Measurements from ENCODE around the gene CRIM1. TPM values are rescaled to one million over a fixed set of nuclear protein-coding genes. Genes with fewer than 3 reads are reported as not detected.

CRIM1 gene
- total RNA-seq, 1 donor from 2014 or later, result 41.2 TPM

DNA sequence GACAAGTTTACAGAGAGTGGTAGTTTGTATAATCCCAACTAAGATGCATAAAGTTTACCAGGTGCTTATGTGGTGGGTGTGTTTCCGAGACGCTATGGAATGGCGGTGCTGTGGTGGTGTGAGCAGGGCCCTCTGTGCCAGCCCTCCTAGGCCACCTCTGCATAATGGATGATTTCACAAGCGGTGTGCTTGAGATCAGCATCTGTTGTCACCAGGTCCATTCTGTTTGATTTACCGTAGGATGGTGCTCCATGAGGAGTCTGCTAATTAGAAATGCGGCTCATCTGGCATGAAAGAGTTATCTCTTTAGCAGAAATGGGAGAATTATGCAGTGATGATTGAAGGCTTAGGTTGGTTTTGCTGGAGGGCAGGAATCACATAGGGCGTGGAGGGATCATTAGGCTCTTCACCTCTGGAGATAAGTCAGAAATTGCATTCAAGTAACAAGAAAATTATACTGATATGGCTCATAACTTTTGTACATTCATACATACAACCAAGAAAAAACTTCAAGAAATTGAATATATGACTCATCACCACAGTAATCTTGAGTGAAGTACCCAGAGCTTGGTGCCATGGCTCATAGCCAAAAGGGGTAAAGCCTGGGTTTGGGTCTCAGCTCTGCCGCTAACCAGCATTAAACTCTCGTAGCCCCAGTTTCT, 41.4 kb downstream of the CRIM1 start:
- DNase-seq (ENCODE audit: low read depth), result no peak

DNA sequence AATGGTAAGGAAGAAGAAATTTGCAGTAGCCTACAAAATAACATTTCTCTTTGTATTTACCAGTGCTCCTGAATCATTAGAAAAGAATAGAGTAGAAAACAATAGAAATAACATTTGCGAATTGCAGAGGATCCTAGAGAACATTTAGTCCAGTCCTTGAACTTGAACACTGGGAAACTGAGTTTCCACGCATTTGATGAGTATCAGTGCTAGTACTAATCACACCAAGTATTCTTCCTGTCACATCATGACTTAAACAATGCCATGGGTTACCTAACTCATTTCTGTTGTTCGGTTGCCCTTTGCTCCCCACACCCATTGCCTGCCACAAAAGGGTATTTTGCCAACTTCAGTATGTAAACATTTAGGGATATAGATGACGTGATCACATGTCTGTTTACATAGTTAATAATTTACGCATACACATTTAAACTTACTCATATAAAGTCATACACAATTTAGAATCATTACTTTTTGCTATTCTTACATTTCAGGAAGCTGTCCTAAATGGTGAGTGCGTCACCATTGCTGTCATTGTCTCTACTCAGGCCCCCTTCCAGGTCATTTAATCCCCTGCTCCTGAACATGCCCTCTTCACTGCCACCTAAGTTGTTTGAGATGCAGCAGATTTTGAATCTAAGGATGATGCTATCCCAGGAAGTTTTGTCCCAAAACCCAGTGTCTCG, 42.3 kb downstream of the CRIM1 start:
- no peak for DNase-seq (ENCODE audit: low read depth)

DNA sequence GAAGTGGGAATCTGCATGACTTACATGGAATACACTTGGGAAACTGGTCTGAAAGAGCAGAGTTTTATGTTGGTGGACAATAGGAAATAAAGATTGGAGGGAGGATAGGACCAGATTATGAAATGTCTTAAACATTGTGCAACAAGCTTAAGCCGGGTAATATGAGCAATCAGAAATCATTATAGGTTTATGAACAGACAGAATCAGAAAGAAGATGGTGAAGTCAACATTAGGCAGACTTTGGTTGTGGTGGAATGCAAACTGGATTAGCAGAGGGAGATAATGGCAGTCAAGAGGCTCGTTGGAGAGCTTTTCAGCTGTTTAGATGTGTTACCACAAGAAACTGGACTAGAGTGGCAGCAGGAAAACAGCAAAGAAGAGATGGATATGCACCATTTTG, 43.5 kb downstream of the CRIM1 start:
- peak; percentile 55 for DNase-seq (ENCODE audit: low read depth)

GRCh38 chr2:36403675-36404230, 48.2 kb downstream of the CRIM1 start:
- no peak for DNase-seq (ENCODE audit: low read depth)

- DNase-seq (ENCODE audit: low read depth), result no peak
These were observed 48.7 kb downstream of the CRIM1 start for GRCh38 chr2:36404318-36404717.

DNA sequence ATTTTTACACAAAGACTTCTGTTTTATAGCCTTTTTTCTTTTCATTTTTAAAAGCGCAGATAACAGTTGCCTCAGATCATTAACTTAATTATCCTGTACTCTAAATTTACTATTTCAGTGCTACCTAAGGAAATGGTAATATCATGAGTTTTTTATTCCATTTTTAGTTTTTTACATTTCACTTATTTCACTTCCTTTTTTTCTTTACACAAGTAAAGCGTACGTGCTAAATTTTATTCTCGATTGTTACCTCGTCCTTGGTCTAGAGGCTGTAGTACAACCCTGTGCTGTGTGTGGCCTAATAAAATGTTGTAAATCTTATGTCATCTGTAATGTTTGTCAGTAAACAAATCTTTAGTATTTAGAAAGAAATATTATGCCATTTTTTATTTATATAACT, 49.2 kb downstream of the CRIM1 start:
- DNase-seq (ENCODE audit: low read depth), result no peak

DNA sequence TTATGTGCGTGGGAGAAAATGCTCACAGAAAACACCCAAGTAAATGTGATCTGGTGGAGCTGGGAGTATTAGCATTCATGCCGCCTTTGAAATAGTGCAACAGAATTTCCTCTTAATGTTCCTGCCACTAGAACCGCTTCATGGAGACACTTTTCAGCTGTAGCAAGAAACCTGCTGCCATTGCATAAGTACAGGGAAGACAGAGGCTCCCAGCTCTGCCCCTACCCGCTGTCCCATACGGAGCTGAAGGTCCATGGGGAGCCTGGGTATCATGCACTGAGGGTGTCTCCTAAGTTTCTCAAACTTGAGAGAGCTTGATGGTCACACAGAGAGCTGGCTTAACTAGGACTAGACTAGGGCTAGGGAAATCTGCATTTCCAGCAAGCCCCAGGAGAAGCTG, 49.6 kb downstream of the CRIM1 start:
- DNase-seq (ENCODE audit: low read depth), result no peak

GRCh38 chr2:36406296-36406695, 50.7 kb downstream of the CRIM1 start:
- no peak for DNase-seq (ENCODE audit: low read depth)

GRCh38 chr2:36407413-36407812, 51.8 kb downstream of the CRIM1 start:
- no peak for DNase-seq (ENCODE audit: low read depth)

- peak; percentile 38 for DNase-seq (ENCODE audit: low read depth)
These were observed 52.7 kb downstream of the CRIM1 start for GRCh38 chr2:36408198-36408703.

DNA sequence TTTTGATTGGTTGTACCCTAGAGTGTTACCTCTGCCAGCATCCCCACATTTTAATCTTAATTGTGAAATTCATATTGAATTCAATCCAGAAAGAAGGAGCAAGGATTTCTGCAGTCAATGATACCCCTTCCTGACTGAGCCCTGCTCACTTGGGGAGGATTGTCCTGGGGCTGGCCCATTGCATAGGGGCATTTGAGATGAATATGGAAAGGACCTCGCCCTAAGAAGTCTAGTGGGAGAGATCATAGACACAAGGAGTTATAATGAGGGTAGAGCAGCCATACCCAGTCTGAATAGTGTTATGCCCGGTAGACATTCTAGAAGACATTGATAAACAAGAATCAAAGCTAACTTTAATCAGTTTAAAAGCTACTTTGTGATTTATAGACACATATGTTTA, 53.8 kb downstream of the CRIM1 start:
- no peak for DNase-seq (ENCODE audit: low read depth)

GRCh38 chr2:36409935-36410334, 54.4 kb downstream of the CRIM1 start:
- no peak for DNase-seq (ENCODE audit: low read depth)

- DNase-seq (ENCODE audit: low read depth), result no peak
These were observed 55.1 kb downstream of the CRIM1 start for GRCh38 chr2:36410681-36411080.

DNA sequence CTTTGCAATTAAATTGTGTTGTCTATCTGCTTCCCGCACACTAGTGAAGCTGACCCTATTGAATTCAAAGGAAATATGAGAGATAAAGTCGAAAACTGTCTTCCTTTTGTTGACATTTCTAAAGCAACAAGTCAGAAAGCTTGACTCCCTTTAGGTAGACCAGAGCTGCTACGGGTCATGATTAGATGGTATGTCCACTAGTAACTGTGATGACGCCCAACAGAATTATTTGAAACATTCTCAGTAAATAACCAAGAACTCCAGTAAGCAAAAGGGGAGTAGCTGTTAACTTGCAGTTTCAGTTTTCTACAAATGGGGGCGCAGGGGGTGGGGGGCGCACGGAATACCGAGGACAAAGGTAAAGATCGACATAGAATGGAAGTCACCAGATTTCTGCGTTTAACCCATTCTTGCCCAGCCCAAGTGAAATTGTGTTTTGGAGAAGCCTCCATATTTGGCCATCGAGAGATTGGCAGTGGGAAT, 56.4 kb downstream of the CRIM1 start:
- no peak for DNase-seq (ENCODE audit: low read depth)

- DNase-seq (ENCODE audit: low read depth), result no peak
These were observed 57.6 kb downstream of the CRIM1 start for GRCh38 chr2:36413218-36413617.

GRCh38 chr2:36414307-36414706, 58.7 kb downstream of the CRIM1 start:
- no peak for DNase-seq (ENCODE audit: low read depth)

DNA sequence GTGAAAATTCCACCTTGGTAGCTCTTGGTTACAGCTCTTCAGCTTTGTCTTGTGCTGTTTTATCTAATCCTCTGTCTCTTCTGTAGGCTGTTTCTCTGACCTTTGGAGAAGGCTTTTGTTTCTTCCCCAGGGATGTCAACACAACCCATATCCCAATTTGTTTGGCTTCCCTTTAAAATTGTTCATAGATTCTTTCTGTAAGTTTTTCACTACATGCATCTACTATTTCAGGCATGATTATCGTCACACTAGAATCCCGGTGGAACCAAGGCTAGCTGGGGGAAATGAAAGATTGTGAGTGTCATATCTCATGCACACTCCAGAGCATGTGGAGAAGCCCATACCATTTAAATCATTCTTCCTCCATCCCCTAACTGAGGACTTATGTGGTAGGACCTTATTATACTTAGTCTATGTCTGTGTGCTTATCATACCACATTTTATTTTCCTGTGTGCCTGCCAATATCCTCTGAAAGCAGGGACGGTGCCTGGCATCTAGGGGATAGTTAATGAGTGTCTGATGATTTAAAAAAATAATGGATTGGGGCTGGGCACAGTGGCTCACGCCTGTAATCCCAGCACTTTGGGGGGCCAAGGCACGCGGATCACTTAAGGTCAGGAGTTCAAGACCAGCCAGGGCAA, 59.9 kb downstream of the CRIM1 start:
- no peak for DNase-seq (ENCODE audit: low read depth)

DNA sequence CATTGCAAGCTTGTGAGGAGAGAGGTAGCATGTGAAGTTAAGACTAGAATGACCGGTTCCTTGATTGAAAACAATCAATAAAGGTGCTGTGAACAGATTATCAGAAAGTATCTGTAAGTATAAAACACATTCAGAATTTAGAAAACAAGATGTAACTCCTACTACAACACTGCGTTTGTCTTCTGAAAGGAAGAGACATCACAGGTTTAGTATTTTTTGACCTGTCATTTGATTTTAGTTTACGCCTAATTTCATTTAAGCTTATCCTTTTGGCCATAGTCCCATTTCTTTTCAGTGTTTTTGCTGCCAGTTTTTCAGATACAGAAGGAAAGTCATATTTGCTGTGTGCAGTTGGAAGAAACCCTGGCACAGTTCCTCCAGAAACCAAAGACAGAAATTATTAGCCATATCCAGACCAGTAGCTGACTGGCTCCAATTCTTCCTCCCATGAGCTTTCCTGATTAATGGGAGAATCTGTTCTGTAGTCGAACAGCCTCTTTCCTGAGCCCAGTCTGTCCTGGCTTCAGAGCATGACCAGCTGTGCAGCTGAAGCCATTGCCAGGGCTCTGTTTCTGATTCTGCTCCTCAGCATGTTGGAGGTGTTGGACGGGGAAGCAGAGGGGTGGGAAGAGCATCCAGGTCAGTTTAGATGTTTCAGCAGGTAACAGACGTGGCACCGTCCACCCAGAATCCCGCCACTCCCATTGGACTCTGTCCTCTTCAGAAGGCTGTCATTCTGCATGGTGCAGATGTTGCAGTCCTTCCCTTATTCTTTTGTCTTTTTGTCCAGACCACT, 61.0 kb downstream of the CRIM1 start:
- DNase-seq (ENCODE audit: low read depth), result no peak

GRCh38 chr2:36420569-36421181, 65.1 kb downstream of the CRIM1 start:
- DNase-seq (ENCODE audit: low read depth), result no peak

GRCh38 chr2:36421379-36421778, 65.8 kb downstream of the CRIM1 start:
- no peak for DNase-seq (ENCODE audit: low read depth)

DNA sequence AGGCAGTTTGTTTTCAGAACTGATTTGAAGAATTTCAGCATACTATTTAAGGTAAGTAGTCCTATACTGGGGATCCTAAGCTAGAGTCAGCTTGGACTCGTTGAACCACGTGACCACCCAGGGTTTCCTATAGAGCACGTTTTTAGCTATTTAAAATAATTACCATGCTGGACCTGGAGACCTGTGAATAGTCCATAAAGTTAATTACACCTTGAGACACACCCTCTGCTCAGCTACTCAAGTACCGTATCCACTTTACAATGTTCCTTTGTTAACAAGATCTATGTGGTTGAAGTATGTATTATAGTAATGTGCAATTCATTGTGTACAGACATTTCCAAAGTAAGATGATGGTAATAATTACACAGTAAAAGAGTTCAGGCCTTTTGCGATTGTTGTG, 67.6 kb downstream of the CRIM1 start:
- DNase-seq (ENCODE audit: low read depth), result no peak
